MM.1S (cell line): Measurements from ENCODE around the gene PSPH.

Source experiments
- DNase-seq: peaks from one replicate; pipeline ENCODE4 v3.0.0-alpha.2; 2015
- H2AFZ ChIP-seq: fragments of 300-600 bp; sonication (generic); 2 replicates; pipeline ENCODE4 v1.6.0; 2016; ENCODE audit warnings: antibody characterized with exemption, low read length
- H3F3A ChIP-seq: fragments of 300-600 bp; sonication (generic); 2 replicates; pipeline ENCODE4 v1.6.1; 2016; ENCODE audit warnings: mild to moderate bottlenecking, antibody characterized with exemption, low read length, moderate library complexity, mixed read lengths; ENCODE audit not compliant: insufficient read depth
- H3K27ac ChIP-seq: fragments of 300-600 bp; sonication (generic); 2 replicates; pipeline ENCODE4 v1.5.1; 2016; ENCODE audit warnings: mild to moderate bottlenecking, low read length
- H3K27me3 ChIP-seq: fragments of 300-600 bp; sonication (generic); replicated peaks from 2 replicates; pipeline ENCODE4 v1.6.0; 2016; ENCODE audit warnings: low read length; ENCODE audit not compliant: insufficient read depth
- H3K36me3 ChIP-seq: fragments of 300-600 bp; sonication (generic); replicated peaks from 2 replicates; pipeline ENCODE4 v1.6.1; 2016; ENCODE audit warnings: mild to moderate bottlenecking, low read length, mixed read lengths; ENCODE audit not compliant: insufficient read depth
- H3K4me1 ChIP-seq: fragments of 300-600 bp; sonication (generic); 2 replicates; pipeline ENCODE4 v1.6.1; 2016; ENCODE audit warnings: low read length, mixed read lengths
- H3K4me2 ChIP-seq: fragments of 300-600 bp; sonication (generic); 2 replicates; pipeline ENCODE4 v1.6.0; 2016; ENCODE audit warnings: low read depth, low read length
- H3K4me3 ChIP-seq: fragments of 300-600 bp; sonication (generic); 2 replicates; pipeline ENCODE4 v1.5.1; 2016; ENCODE audit warnings: low read length, mixed read lengths
- H3K79me2 ChIP-seq: fragments of 300-600 bp; sonication (generic); 2 replicates; pipeline ENCODE4 v1.6.1; 2016; ENCODE audit warnings: mixed run types, low read length, mixed read lengths
- H3K9ac ChIP-seq: fragments of 300-600 bp; sonication (generic); 2 replicates; pipeline ENCODE4 v1.6.1; 2016; ENCODE audit warnings: low read length, mixed read lengths
- H3K9me2 ChIP-seq: fragments of 300-600 bp; sonication (generic); replicated peaks from 2 replicates; pipeline ENCODE4 v1.6.1; 2016; ENCODE audit warnings: mild to moderate bottlenecking, low read length, mixed read lengths; ENCODE audit not compliant: insufficient read depth
- H3K9me3 ChIP-seq: fragments of 300-600 bp; sonication (generic); replicated peaks from 2 replicates; pipeline ENCODE4 v1.6.1; 2016; ENCODE audit warnings: mild to moderate bottlenecking, low read length, mixed read lengths; ENCODE audit not compliant: insufficient read depth
- H4K20me1 ChIP-seq: fragments of 300-600 bp; sonication (generic); 2 replicates; pipeline ENCODE4 v1.6.1; 2016; ENCODE audit warnings: mild to moderate bottlenecking, low read length, moderate library complexity, mixed read lengths; ENCODE audit not compliant: insufficient read depth
- CTCF ChIP-seq: fragments of 300-600 bp; sonication (generic); IDR thresholded peaks from 2 replicates; pipeline ENCODE4 v1.5.1; 2016; ENCODE audit warnings: antibody characterized with exemption, low read length, mixed read lengths
- EZH2 ChIP-seq: fragments of 300-600 bp; sonication (generic); optimal IDR thresholded peaks from 2 replicates; pipeline ENCODE3; 2017; ENCODE audit warnings: low read depth, mild to moderate bottlenecking, antibody characterized with exemption, low read length, mixed read lengths
- EZH2phosphoT487 ChIP-seq: fragments of 300-600 bp; sonication (generic); IDR thresholded peaks from 2 replicates; pipeline ENCODE4 v1.6.1; 2018; ENCODE audit warnings: antibody characterized with exemption, low read length

Gene PSPH

GRCh38 chr7:55964261-55965099 is 86.8 kb downstream of the PSPH start, which contains the start of gene NIPSNAP2:
Gene NIPSNAP2 (plus strand): TSS chr7:55964585. CDS start chr7:55964610, 25 bp downstream.
- TF ChIP-seq EZH2phosphoT487: no peak
- no peak for TF ChIP-seq CTCF
- TF ChIP-seq EZH2: no peak
- H3K9me3 ChIP-seq: no peaks in the 10 kb centered on the region

GRCh38 chr7:55963584-55964168 is 87.6 kb downstream of the PSPH start:
- Histone ChIP-seq H3K4me2 (peak overlapping the region; percentile 86), H3K36me3 (no peaks in the 10 kb centered on the region), H2AFZ (peak overlapping the region; percentile 82), H3K79me2 (peaks cover 3% of the 10 kb centered on the region; the same call in 1 of the 2 replicates), H3K9ac (peak overlapping the region; percentile 51; the same call in 1 of the 2 replicates), H3K9me3 (no peaks in the 10 kb centered on the region), H3K27ac (no peak overlapping the region), H3K27me3 (no peaks in the 10 kb centered on the region), H3K4me3 (peak overlapping the region; percentile 50; the same call in 1 of the 2 replicates), H3K9me2 (no peaks in the 10 kb centered on the region), H4K20me1 (no peaks in the 10 kb centered on the region), H3F3A (no peaks in the 10 kb centered on the region; the same call in 1 of the 2 replicates), H3K4me1 (peaks cover 4% of the 10 kb centered on the region; the same call in 1 of the 2 replicates)
- no peak for DNase-seq
- TF ChIP-seq CTCF (no peak), EZH2 (no peak), EZH2phosphoT487 (no peak)

More at GRCh38 chr7:55964261-55965099, 86.8 kb downstream of the PSPH start, which contains the start of gene NIPSNAP2:
- peak; percentile 69 for DNase-seq
- Histone ChIP-seq H3K4me1 (peaks cover 4% of the 10 kb centered on the region; the same call in 1 of the 2 replicates), H3K9me2 (no peaks in the 10 kb centered on the region), H3K79me2 (peaks cover 3% of the 10 kb centered on the region; the same call in 1 of the 2 replicates), H3K27me3 (no peaks in the 10 kb centered on the region), H2AFZ (peak within 1 kb of the TSS; percentile 82), H3K4me3 (peak within 1 kb of the TSS; percentile 74), H3K36me3 (no peaks in the 10 kb centered on the region), H3K27ac (peak within 1 kb of the TSS; percentile 44; the same call in 1 of the 2 replicates), H4K20me1 (no peaks in the 10 kb centered on the region), H3K4me2 (peak within 1 kb of the TSS; percentile 86), H3F3A (no peaks in the 10 kb centered on the region; the same call in 1 of the 2 replicates), H3K9ac (peak within 1 kb of the TSS; percentile 80)

- H3K9ac ChIP-seq: no peak overlapping the region
- peaks cover 4% of the 10 kb centered on the region; the same call in 1 of the 2 replicates for H3K4me1 ChIP-seq
- no peaks in the 10 kb centered on the region for H4K20me1 ChIP-seq
- no peaks in the 10 kb centered on the region for H3K9me2 ChIP-seq
- no peaks in the 10 kb centered on the region for H3K36me3 ChIP-seq
- no peaks in the 10 kb centered on the region; the same call in 1 of the 2 replicates for H3F3A ChIP-seq
- TF ChIP-seq CTCF (no peak), EZH2 (no peak), EZH2phosphoT487 (no peak)
- H2AFZ ChIP-seq: no peak overlapping the region
- no peak overlapping the region for H3K4me3 ChIP-seq
- H3K9me3 ChIP-seq: no peaks in the 10 kb centered on the region
- H3K4me2 ChIP-seq: no peak overlapping the region
- H3K79me2 ChIP-seq: peaks cover 3% of the 10 kb centered on the region; the same call in 1 of the 2 replicates
- DNase-seq: no peak
- no peaks in the 10 kb centered on the region for H3K27me3 ChIP-seq
- H3K27ac ChIP-seq: no peak overlapping the region
These were observed 89.2 kb downstream of the PSPH start for GRCh38 chr7:55962014-55962413.
